GM19025 (cell line): ENCODE data around the gene MRC1.

Source experiments
- ATAC-seq: cut with Tn5 transposase; IDR thresholded peaks from one replicate; pipeline ENCODE4 v1.9.1; 2021; ENCODE audit warnings: mild to moderate bottlenecking, low read depth, moderate library complexity; ENCODE audit not compliant: unreplicated experiment

MRC1 gene

GRCh38 chr10:17808971-17809841 is at the start of gene MRC1:
Gene MRC1, plus strand, starts transcription at chr10:17809348. Its CDS starts 118 bp downstream, at chr10:17809466.
- no peak for ATAC-seq

GRCh38 chr10:17764142-17764541 is 45.0 kb upstream of the MRC1 start:
- no peak for ATAC-seq

GRCh38 chr10:17765602-17766001 is 43.5 kb upstream of the MRC1 start:
- no peak for ATAC-seq

GRCh38 chr10:17766731-17767130 is 42.4 kb upstream of the MRC1 start:
- no peak for ATAC-seq

GRCh38 chr10:17768496-17768895 is 40.7 kb upstream of the MRC1 start:
- no peak for ATAC-seq

- no peak for ATAC-seq
Measured at GRCh38 chr10:17768957-17769356, 40.2 kb upstream of the MRC1 start.

GRCh38 chr10:17771017-17771416 is 38.1 kb upstream of the MRC1 start:
- no peak for ATAC-seq

GRCh38 chr10:17779784-17780183 is 29.4 kb upstream of the MRC1 start:
- no peak for ATAC-seq

- ATAC-seq: no peak
Measured at GRCh38 chr10:17780727-17781126, 28.4 kb upstream of the MRC1 start.

- no peak for ATAC-seq
Measured at GRCh38 chr10:17781856-17782255, 27.3 kb upstream of the MRC1 start.

GRCh38 chr10:17782921-17783665 is 26.1 kb upstream of the MRC1 start:
- no peak for ATAC-seq

- ATAC-seq: no peak
Measured at GRCh38 chr10:17783751-17784150, 25.4 kb upstream of the MRC1 start.

GRCh38 chr10:17784688-17785087 is 24.5 kb upstream of the MRC1 start:
- no peak for ATAC-seq

GRCh38 chr10:17785276-17785930 is 23.7 kb upstream of the MRC1 start:
- ATAC-seq: no peak

GRCh38 chr10:17787087-17787961 is 21.8 kb upstream of the MRC1 start:
- ATAC-seq: no peak

GRCh38 chr10:17788646-17789045 is 20.5 kb upstream of the MRC1 start:
- no peak for ATAC-seq

GRCh38 chr10:17789396-17789795 is 19.8 kb upstream of the MRC1 start:
- ATAC-seq: no peak

- ATAC-seq: no peak
Measured at GRCh38 chr10:17790651-17791050, 18.5 kb upstream of the MRC1 start.

GRCh38 chr10:17792991-17793390 is 16.2 kb upstream of the MRC1 start:
- no peak for ATAC-seq
